ENCODE data around the gene NCOA7. TPM values are rescaled to one million over a fixed set of nuclear protein-coding genes. Genes with fewer than 3 reads are reported as not detected.

Gene NCOA7
- total and polyA plus RNA-seq, 9 donors = 10.9 to 54.1 (median 30.7) TPM

DNA sequence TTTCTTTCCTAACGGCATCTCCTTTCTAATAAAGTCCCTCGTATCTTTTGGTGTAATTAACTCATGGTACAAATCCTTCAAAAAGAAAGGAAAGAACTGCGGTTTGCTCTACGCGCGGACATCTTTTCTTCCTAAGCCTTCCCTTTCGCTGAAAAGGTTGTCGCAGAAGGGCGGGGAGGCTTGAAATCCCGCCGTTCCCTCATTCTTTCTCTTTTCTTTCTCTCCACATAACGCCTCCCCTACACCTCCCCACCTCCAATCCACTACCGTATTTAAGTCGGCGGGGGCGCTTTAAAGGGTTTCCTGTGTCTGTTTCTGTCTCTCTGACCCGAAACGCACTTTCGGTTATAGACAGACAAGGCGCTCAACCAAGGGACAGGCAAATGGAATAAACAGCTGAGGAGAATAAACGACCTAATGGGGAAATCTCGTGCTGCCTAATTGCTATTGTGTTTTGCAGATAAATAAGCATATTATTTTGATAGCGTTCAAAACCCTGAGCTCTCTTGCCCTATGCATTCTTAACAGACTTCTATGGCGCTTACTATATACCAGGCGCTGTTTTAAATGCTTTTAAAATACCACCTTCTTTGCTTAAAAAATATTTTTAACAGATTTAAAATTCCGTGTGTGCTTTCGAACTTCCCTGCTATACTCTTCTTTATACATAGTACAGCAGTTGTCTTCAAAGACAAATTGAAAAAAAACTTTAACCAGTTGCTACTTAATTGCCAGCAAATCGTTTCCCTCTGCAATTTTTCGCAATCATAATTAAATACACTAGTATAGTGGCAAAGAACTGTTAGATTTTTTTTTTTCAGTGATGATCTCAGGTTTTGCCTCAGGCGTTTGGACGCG, 43.8 kb upstream of the NCOA7 start:
- TF ChIP-seq, protein P1, sequence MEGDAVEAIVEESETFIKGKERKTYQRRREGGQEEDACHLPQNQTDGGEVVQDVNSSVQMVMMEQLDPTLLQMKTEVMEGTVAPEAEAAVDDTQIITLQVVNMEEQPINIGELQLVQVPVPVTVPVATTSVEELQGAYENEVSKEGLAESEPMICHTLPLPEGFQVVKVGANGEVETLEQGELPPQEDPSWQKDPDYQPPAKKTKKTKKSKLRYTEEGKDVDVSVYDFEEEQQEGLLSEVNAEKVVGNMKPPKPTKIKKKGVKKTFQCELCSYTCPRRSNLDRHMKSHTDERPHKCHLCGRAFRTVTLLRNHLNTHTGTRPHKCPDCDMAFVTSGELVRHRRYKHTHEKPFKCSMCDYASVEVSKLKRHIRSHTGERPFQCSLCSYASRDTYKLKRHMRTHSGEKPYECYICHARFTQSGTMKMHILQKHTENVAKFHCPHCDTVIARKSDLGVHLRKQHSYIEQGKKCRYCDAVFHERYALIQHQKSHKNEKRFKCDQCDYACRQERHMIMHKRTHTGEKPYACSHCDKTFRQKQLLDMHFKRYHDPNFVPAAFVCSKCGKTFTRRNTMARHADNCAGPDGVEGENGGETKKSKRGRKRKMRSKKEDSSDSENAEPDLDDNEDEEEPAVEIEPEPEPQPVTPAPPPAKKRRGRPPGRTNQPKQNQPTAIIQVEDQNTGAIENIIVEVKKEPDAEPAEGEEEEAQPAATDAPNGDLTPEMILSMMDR (IDR thresholded peaks at IDR 0.05) = no peak
- TF ChIP-seq POLR2A (IDR thresholded peaks at IDR 0.05) = peak; percentile 30
- intact Hi-C loops (cut with DNase I) = loop anchor here in 1 of 4 donors (10.0 kb wide), 1 partner anchor 592 kb away; the partner anchor contains the start of gene TPD52L1
- WGBS, 3 donors = 2 to 3% (median 2%) methylated on average over 32 of the region's 32 CpGs

DNA sequence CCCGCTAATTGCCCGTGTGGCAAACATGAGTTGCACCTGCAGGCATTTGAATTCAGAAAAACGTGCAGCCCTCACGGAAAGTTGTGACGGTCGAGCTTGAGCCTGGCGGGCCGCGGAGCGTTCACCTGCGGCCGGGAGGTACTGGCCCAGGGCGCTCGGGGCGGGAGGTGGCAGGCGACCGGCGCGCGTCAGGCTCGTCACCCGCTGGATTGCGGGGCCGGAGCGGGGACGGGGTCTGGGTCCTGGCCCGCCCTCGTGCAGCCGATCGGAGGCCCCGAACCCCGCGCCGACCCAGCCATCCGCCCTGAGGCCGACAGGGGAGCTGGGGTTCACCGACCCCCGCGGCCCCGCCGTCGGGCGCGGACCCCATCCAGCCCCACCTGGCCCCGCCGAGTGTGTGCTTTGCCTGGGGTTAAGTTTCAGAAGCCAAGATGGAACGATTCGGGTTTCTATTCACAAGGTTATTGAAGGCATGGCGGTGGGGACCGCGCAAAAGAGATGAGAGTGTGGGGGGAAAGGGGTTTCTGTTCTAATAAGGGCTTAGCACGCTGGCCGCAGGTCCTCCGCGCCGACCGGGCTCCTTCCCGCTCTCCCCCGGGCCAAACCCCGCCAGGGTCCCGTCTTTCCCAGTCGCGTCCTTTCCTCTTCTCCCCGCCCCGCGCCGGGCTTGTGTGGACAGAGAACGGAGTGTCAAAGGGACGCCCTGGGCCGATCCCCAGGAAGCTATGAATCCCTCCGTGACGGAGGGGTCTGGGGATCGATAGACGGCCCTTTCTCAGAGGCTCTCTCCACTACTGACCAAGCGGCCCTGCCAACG, 43.0 kb upstream of the NCOA7 start:
- peak; percentile 42 to 65 (median 55) for DNase-seq
- Histone ChIP-seq H3K36me3 (no peaks in the 10 kb centered on the region), H3K27me3 (no peaks in the 10 kb centered on the region), H3K27ac (peak overlapping the region; percentile 85 to 93), H3K9me3 (no peaks in the 10 kb centered on the region), H3K4me3 (peak overlapping the region; percentile 77), H3K4me1 (ENCODE audit: insufficient read depth) (peaks cover 4% of the 10 kb centered on the region)
- TF ChIP-seq POLR2A (IDR thresholded peaks at IDR 0.05) (no peak), EP300 (IDR thresholded peaks at IDR 0.05) (no peak)
- TF ChIP-seq, protein P1 (IDR thresholded peaks at IDR 0.05) = no peak
- intact Hi-C loops (cut with DNase I) = loop anchor here in 1 of 4 donors (10.0 kb wide), 1 partner anchor 593 kb away; the partner anchor contains the start of gene TPD52L1
- 1% methylated on average over 54 to 76 of the region's 76 CpGs for WGBS, 3 donors

More for the DNA sequence above, 43.8 kb upstream of the NCOA7 start:
- H3K27ac ChIP-seq = peak overlapping the region; percentile 9 to 93
- H3K4me3 ChIP-seq = peak overlapping the region; percentile 77
- no peaks in the 10 kb centered on the region for H3K36me3 ChIP-seq
- no peaks in the 10 kb centered on the region for H3K9me3 ChIP-seq
- H3K4me1 ChIP-seq (ENCODE audit: insufficient read depth) = peaks cover 4% of the 10 kb centered on the region
- peak; percentile 52 to 79 (median 68) for DNase-seq
- no peaks in the 10 kb centered on the region for H3K27me3 ChIP-seq

DNA sequence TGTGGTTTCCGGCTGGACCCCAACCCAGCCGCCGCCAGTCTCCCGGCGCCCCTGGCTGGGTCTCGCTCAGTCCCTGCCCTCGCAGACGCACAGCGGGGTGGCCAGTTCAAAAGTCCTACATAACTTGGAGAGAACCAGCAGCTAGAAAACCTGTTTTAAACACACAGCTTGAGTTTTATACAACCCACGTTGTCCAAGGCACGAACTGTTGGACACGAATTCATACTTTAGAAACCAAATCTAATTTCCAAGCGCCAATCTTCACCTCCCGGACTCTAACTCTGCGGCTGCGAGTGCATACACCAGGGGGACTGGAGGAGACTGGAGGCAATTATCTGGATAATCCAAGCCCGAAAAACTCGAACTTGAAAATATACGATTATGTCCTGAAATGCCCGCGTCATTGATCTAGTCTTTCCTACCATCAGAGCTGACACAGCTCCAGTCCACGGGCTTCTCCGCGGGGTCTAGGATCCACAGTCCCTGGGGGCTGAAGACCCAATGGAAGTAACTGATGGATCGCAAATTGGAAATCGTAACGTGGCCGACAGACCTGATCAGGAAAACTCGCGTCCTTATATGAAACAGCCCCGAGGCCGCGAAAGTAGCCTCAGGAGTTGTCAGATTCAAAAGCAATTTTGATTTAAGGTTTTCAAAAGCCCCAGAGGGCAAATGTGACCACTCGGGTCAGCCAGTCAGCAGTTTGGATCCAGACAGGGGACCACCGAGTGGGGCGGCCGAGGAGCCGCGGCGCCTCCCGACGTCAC, 42.2 kb upstream of the NCOA7 start:
- Histone ChIP-seq H3K27me3 (no peaks in the 10 kb centered on the region), H3K27ac (peak overlapping the region; percentile 85 to 93), H3K9me3 (no peaks in the 10 kb centered on the region), H3K36me3 (no peaks in the 10 kb centered on the region), H3K4me3 (peak overlapping the region; percentile 77), H3K4me1 (ENCODE audit: insufficient read depth) (peaks cover 4% of the 10 kb centered on the region)
- intact Hi-C loops (cut with DNase I) = loop anchor here in 1 of 4 donors (10.0 kb wide), 1 partner anchor 594 kb away; the partner anchor contains the start of gene TPD52L1
- TF ChIP-seq POLR2A (IDR thresholded peaks at IDR 0.05) (no peak), EP300 (IDR thresholded peaks at IDR 0.05) (no peak)
- TF ChIP-seq, protein P1 (IDR thresholded peaks at IDR 0.05) = no peak
- WGBS, 3 donors = 1 to 2% (median 2%) methylated on average over 41 to 42 of the region's 42 CpGs
- DNase-seq = no peak
